ENCODE data around the gene FXYD2.

- TF ChIP-seq POLR2A (IDR thresholded peaks at IDR 0.05) (no peak), CTCF (IDR thresholded peaks at IDR 0.05) (no peak)
These were observed 8.3 kb downstream of the FXYD2 start for GRCh38 chr11:117816151-117816741.
